GM06990 (cell line): ENCODE data around the gene FBXO30.

Source experiments
- DNase-seq: peaks from one replicate; pipeline ENCODE4 v3.0.0-alpha.2; 2011; ENCODE audit not compliant: insufficient read length; ENCODE audit errors: extremely low read depth
- H3K27me3 ChIP-seq: replicated peaks from 2 replicates; pipeline ENCODE4 v1.6.0; 2011; ENCODE audit warnings: low read length; ENCODE audit not compliant: control insufficient read depth, insufficient read depth
- H3K36me3 ChIP-seq: 2 replicates; pipeline ENCODE4 v1.5.1; 2011; ENCODE audit warnings: low read length; ENCODE audit not compliant: control insufficient read depth, insufficient read depth
- H3K4me3 ChIP-seq: replicated peaks from 2 replicates; pipeline ENCODE4 v1.5.1; 2011; ENCODE audit warnings: low read depth, mild to moderate bottlenecking, control low read depth, low read length
- TF ChIP-seq, protein P1 (sequence below): IDR thresholded peaks from 2 replicates; pipeline ENCODE4 v1.5.1; 2011; ENCODE audit warnings: low read length, control low read depth, mild to moderate bottlenecking, inconsistent platforms; ENCODE audit not compliant: insufficient read depth, poor library complexity, severe bottlenecking

The FBXO30 gene, protein sequence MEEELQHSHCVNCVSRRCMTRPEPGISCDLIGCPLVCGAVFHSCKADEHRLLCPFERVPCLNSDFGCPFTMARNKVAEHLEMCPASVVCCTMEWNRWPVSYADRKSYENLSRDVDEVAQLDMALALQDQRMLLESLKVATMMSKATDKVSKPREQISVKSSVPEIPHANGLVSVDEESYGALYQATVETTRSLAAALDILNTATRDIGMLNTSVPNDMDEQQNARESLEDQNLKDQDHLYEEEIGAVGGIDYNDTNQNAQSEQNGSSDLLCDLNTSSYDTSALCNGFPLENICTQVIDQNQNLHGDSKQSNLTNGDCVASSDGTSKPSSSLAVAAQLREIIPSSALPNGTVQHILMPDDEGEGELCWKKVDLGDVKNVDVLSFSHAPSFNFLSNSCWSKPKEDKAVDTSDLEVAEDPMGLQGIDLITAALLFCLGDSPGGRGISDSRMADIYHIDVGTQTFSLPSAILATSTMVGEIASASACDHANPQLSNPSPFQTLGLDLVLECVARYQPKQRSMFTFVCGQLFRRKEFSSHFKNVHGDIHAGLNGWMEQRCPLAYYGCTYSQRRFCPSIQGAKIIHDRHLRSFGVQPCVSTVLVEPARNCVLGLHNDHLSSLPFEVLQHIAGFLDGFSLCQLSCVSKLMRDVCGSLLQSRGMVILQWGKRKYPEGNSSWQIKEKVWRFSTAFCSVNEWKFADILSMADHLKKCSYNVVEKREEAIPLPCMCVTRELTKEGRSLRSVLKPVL

DNA sequence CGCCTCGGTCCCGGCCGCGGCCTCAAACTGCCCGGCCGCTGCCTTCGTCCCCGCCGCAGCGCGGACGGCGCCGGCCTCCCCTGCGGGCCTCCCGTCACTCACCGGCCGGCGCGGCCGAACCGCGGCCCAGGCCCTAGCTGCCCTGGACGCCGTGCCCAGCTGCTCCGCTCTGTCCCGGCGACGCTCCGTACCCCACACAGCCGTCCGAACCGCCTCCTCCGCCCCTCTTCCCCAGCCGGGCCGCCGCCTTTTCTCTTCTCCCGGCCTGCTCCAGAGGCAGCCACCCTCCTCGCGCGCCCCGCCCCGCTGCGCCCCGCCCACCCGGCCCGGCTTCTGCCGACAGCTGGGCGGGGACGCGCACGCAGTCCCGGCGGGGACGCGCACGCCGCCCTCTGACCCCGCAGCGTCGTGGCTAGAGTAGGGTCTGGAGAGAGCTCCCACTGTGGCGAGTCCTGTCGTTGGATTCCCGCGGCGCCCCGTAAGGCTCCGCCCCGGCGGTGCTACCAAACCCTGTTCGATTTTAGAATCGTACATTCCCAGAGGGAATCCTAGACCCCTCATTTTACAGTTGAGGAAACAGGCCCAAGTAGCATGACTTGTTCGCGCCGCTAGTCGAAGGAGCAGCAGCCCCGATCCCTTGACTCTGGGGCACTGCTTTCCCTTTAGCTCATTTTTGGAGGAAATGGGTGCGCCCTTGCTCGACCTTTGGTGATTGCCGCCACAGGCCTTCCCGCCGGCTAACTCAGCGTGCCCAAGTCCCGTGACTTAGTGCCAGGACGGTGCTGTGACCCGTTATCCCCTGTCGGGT, at the start of gene FBXO30:
Gene FBXO30, minus strand, starts transcription at position 295 of the 808 bp plus-strand sequence. CDS start 8,390 bp downstream, outside the sequence.
- TF ChIP-seq, protein P1, sequence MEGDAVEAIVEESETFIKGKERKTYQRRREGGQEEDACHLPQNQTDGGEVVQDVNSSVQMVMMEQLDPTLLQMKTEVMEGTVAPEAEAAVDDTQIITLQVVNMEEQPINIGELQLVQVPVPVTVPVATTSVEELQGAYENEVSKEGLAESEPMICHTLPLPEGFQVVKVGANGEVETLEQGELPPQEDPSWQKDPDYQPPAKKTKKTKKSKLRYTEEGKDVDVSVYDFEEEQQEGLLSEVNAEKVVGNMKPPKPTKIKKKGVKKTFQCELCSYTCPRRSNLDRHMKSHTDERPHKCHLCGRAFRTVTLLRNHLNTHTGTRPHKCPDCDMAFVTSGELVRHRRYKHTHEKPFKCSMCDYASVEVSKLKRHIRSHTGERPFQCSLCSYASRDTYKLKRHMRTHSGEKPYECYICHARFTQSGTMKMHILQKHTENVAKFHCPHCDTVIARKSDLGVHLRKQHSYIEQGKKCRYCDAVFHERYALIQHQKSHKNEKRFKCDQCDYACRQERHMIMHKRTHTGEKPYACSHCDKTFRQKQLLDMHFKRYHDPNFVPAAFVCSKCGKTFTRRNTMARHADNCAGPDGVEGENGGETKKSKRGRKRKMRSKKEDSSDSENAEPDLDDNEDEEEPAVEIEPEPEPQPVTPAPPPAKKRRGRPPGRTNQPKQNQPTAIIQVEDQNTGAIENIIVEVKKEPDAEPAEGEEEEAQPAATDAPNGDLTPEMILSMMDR: no peak
- H3K4me3 ChIP-seq: peak within 1 kb of the TSS; percentile 74
- H3K36me3 ChIP-seq: no peaks in the 10 kb centered on the region
- DNase-seq: peak; percentile 95
- no peaks in the 10 kb centered on the region for H3K27me3 ChIP-seq

DNA sequence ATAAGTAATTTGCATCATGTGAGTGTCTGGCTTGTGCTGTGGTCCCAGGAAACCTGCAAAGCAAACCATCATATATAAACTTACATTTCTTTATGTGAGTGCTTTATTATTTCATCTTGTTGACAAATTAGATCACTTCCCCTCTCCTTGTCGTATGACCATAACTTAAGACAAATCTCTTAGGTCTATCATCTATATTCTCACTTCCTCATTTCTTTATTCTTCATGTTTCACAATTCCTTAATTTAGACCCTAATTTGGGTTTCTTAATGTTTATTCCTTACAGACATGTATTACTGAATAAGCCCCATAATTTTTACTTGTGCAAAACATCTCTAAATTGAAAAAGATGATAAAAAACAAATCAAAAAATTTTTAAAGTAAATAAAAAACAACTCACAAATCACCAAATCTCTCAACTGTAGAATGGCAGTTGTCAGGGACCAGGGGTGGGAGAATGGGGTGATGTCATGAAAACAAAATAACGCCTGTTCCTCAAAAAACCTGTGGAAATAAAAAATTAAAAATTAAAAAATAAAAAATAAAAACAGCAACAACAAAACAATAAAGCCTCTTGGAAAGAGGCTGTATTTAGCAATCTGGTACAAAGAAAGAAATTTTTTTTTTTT, 49.5 kb upstream of the FBXO30 start:
- peak; percentile 35 for DNase-seq
- TF ChIP-seq, protein P1: no peak
- Histone ChIP-seq H3K36me3 (no peaks in the 10 kb centered on the region), H3K4me3 (no peak overlapping the region), H3K27me3 (no peaks in the 10 kb centered on the region)

DNA sequence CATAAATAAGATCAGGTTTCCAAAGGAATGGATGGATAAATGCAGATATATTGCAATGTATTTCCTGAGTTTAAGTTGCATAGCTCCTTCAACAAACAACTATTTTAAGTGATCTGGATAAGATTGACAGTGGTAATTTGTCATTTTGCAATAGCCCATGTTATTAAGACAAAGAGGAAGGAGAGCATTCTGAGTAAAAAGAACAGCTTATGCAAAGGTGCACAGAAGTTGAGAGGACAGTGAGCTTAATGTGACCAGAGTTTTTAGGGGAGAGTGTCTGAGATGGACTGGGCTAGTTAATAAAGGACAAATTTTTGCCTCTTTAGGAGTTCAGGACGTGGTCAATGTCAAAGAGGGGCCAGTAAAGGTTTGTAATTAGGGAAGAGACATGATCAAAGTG, 48.8 kb upstream of the FBXO30 start:
- DNase-seq: no peak
- no peaks in the 10 kb centered on the region for H3K27me3 ChIP-seq
- H3K36me3 ChIP-seq: no peaks in the 10 kb centered on the region
- H3K4me3 ChIP-seq: no peak overlapping the region
- TF ChIP-seq, protein P1: no peak

DNA sequence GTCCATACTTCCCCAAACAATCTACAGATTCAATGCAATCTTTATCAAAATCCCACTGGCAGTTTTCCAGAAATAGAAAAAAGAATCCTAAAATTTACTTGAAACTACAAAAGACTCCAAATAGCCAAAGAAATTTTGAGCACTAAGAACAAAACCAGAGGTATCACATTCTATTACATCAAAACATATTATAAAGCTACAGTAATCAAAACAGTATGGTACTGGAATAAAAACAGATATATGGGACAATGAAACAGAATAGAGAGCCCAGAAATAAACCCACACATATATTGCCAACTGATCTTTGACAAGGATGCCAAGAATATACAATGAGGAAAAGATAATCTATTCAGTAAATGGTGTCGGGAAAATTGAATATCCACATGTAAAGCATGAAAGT, 46.0 kb upstream of the FBXO30 start:
- Histone ChIP-seq H3K4me3 (no peak overlapping the region), H3K36me3 (no peaks in the 10 kb centered on the region), H3K27me3 (no peaks in the 10 kb centered on the region)
- DNase-seq: no peak
- TF ChIP-seq, protein P1: no peak

DNA sequence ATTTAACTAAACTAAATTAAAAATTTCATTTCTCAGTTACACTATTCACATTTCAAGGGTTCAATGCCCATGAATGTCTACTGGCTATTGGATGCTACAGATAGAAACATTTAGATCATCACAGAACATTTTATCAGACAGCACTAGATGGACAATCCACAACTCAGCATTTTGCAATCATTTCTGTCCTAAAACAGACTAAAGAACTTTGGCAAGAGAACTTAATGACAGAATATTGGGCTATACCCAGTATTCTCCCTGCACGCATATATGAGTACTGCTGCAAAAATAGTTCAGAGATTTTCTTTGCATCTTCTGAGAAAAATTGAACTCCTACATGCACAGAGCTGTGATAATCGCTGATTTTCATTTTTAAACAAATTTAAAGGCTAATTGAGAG, 36.1 kb upstream of the FBXO30 start:
- Histone ChIP-seq H3K36me3 (no peaks in the 10 kb centered on the region), H3K4me3 (no peak overlapping the region), H3K27me3 (no peaks in the 10 kb centered on the region)
- TF ChIP-seq, protein P1: no peak
- DNase-seq: no peak
